Endometrium (tissue), 2 donors: ENCODE data around the gene UBL4B.
"Not testable (repeated sequence)": the region's sequence is repeated elsewhere in the genome, so short reads cannot be mapped to it uniquely, and the experiment has no call there.

Source experiments
- FAIRE-seq: peaks from 2 replicates; lab custom pipeline; 2012; peaks lifted over from hg19 to GRCh38; lab: Jason Lieb, UNC
- donor health status: control.
- donor health status: control.

Gene UBL4B

DNA sequence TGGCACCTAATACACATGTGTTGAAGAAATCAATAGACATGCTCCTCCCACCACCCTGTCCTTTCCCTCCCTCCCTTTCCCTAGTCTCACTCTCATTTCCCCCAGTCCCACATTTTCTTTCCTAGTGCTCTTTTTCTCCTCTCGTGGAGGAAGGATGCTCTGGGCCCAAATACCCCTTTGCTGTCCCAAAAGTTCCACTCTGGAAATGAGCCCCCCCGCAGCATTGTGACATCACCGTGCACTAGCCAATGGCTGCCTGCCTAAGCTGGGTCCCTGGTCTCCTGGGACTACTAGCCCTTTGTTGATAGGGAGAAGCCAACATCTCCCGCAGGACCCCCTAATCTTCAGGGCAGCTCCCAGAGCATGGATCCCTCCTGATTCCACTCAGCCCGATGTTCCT, at the start of gene UBL4B:
UBL4B (plus strand) TSS at position 301 of the 400 bp plus-strand sequence; CDS start at position 393, 92 bp downstream.
- FAIRE-seq: no peak

- FAIRE-seq: no peak
Measured at GRCh38 chr1:110062612-110063011, 49.6 kb upstream of the UBL4B start.

DNA sequence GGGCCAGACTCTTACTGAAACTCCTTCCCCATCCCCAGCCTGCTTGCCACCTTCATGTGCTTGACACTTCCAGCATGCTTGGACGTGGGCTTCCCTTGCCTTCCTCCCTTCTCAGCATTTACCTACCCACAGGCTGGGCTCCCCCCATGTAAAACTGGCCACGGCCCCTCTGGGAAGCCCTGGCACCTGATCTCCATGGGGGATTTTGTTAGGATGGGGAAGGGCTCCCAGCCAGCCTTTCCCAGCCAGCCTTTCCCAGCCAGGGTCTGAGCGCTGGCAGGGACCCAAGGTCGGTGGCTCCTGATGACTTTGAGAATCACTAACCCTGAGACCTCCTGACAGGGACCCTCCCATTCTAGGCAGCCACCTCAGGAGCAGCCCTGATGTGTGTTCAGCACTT, 48.5 kb upstream of the UBL4B start:
- FAIRE-seq: no peak

- FAIRE-seq: no peak
Measured at GRCh38 chr1:110064576-110065337, 47.5 kb upstream of the UBL4B start.

- FAIRE-seq: no peak
Measured at GRCh38 chr1:110065841-110066240, 46.4 kb upstream of the UBL4B start.

- FAIRE-seq: no peak
Measured at GRCh38 chr1:110067479-110067892, 44.8 kb upstream of the UBL4B start.

- FAIRE-seq: no peak
Measured at GRCh38 chr1:110067893-110068645, 44.2 kb upstream of the UBL4B start.

DNA sequence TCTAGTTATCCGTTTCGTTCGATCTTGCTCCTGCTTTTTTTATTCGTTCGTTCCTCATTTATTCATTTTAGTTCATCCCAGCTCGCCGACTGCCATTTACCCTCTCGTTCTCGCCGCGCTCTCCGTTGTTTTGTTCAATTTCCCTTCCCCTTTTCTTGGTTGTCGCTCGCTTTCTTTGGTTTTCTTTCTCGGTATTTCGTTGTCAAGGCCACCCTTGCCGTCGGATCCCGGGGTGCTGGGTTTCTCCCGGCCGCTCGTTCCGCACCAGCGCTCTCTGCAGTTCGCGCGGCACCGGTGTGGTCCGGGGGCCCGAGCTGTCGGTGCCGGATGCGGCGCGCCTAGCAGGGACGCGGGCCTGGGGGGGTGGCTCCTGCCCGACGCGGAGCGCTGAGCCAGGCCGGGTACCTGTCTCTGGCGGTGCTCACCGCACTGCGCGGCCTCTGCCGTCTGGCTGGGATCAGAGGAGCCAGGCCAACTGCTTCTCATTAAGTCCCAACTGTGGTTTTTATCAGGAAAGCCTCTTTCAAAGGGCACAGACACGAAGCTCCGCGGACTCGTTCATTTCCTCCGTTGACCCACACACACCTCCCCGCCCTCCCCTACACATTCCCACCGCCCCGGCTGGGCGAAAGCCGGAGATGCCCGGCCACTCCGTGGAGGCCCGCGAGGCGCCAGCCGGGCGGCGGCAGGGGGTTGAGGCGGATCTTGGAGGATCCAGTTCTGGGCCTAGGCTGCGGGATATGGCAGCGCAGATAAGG, 43.4 kb upstream of the UBL4B start:
- FAIRE-seq: no peak

DNA sequence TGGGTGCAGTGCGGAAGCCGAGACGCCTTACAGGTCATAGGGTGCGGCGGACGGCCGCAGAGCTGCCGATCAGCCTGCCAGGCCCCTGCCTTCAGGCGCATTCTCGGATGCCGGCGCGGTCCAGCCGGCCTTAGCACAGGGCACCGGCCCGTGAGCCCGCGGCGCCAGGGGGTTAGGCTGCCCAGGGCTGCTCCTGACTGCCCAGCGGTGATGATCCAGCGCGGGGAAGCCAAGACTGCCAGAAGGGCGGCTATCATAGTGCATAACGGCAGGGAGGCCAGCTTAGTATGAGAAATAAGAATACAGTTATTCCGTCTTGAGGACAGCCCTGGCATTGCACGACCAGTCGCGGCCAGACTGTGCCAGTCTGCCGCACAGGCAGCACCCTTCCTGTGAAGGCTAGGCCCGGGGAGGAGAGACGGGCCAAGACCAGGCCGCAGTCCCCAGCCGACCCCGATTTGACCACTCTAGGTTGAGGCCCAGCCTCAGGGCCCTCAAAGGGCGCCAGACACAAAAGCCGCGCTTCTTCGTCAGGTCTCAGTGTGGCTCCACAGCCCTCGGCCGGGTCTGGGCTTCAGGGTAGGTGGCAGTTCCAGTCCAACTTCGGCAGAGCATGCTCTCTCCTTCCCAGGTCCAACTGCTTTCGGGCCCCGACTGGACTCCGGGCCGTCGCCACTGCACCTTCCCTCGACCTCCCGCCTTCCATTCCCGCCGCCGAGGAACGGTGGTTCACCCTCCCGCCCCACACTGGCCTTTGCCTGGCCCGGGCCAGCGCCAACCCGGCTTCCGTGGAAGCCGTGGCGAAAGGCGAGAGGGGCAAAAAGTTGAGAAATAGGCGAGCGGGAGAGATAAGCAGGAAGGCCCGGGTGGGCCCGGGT, 42.6 kb upstream of the UBL4B start:
- FAIRE-seq: no peak

GRCh38 chr1:110070282-110070669, 42.0 kb upstream of the UBL4B start:
- no peak for FAIRE-seq

DNA sequence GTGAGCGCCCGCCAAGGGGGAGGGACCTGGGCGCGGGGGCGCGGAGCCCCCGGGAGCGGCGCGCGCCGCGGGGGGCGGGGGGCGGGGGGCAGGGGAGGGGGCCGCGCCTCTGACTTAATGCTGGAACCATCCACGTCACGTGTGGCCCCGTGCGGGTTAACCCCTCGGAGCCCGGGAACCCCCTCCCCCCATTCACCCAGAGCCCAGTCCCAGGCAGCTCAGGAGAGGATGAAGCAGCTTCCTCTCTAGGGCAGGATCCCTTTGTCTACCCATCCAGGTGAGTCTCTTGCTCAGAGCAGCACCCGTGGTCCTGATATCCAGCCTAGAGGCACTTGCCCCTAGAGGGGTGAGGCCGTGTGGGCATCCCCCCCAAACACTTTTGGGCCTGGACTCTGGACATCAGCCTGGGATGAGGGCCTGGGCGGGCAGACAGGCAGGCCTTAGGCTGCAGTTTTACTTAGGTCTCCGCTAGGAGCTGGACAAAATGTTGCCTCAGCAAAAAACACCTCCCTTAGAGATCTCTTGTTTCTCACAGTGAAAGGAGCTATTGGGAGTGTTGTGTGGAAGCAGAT, 41.5 kb upstream of the UBL4B start, which contains the start of gene ALX3:
ALX3 (minus strand) TSS at position 2 of the 572 bp plus-strand sequence. CDS start 60 bp downstream, outside the sequence.
- FAIRE-seq: no peak

DNA sequence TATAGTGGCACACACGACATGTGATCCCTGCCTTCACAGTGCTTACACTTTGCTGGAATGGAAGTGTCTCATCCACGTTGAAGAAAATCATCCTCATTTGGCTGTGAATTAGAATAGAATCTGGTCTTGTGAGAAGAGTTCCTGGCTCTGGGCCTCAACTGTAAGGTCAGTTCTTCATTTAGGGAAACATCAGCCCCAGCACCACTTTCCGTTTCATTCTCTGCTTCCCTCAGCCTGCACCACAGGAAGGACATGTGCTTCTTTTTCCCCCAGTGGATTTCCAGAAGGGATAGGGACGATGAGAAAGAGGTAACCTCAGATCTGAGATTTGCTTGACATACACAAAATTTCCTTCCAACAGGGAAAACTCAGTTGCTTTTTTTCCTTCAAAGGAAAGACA, 38.1 kb upstream of the UBL4B start:
- no peak for FAIRE-seq

DNA sequence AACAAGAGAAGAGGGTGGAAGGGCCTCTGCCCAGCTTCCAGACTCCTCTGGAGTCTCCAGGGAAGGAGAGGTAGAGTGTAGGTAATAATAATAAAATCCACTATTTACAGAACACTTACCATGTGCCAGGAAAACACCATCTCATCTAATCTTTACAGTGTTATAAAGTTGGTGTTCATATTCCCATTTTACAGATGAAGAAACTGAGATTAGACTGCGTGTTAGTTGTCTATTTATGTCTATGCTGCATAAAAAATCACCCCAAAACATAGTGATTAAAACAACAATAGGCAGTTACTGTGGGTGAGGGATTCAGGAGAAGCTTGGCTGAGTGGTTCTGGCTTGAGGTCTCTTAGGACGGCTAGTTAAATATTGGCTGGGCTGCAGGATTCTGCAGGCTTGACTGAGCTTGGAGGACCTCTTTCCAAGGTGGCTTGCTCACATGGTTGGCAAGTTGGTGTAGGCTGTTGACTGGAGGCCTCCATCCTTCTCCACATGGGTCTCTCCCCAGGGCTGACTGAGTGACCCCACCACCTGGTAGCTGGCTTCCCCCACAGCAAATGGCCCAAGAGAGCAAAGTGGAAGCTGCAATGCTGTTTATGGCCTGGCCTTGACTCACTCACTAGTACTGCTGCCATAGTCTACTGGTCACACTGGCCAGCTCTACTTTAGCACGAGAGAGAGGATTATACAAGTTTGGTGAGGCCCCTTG, 35.3 kb upstream of the UBL4B start:
- no peak for FAIRE-seq

- FAIRE-seq: not testable (repeated sequence)
Measured at GRCh38 chr1:110079995-110080394, 32.2 kb upstream of the UBL4B start.

GRCh38 chr1:110081061-110081460, 31.2 kb upstream of the UBL4B start:
- FAIRE-seq: no peak

GRCh38 chr1:110082477-110082876, 29.8 kb upstream of the UBL4B start:
- no peak for FAIRE-seq

DNA sequence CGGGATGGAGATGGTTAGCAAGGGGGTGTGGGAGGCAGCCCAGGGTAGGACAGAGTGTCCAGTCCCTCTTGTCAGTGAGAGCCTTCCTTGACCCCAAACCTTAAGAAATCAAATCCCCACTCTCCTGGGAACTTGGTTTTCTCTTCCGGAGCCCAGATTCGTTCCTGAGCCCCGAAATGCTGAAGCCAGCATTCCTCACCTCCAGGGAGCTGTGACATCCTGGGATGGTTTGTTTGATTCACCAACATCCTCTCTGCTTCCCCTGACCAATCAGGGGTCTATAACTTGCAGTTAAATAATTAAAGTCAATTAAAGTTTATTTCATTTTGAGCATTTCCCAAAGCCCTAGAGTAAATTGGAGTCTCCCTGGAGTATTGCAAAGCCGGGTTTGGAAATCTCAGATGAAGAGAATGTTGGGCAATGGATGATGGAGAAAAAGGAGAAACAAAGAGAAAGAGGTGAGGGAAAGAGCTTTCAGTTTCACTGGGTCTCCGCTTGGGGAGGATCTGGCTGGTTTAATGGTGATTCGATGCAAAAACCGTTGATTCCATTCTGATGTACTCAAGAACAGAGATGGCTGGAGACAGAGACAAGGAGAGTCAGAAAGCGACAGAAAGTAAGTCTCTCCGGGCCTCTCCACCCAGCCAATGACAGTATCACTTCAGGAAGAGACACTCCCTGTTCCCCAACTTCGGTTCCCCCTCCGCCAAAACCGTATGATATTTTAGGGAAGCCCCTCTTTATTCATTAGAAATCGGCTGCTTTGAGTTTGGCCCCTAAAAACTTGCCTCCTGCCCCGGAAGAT, 29.0 kb upstream of the UBL4B start:
- no peak for FAIRE-seq

GRCh38 chr1:110083866-110084226, 28.4 kb upstream of the UBL4B start:
- FAIRE-seq: no peak

DNA sequence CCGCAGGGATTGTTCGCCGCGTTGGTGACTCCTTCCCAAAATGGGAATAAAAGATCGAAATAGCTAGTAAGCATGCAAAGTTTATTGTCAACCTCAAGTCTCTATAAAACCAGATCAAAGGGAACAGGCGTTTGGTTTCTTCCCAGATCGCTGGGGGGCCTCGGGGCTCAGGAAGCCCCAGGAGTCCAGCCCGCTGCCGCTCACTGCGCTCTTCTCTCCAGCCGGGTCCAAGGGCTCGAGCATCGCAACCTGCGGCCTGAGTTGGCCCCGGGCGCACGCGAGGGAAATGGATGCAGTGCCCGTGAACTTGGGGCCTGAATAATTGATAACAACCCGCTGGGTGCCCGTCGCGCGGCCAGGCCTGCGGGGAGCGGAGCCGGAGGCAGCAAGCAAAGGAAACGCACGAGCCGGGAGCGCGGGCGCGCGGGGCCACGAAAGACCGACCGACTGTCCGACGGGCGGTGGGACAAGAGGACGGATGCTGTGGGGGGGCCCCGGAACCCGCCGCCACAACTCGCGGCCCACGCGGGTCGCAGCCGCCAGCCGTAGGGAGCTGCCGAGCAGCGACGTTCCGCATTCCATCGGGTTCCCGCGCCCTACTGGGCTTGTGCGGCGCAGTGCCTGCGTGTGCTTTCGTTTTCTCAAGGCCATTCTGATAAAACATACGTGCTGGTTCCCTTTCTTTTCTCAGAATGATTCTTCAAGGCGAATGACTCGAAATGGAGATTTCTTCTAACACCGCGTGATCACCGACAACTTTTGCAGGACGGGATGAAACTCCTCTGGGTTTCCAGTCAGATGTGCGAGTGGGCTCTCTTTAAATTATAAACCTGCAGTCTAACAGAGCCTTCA, 27.8 kb upstream of the UBL4B start:
- FAIRE-seq: no peak
